ENCODE data around the gene NEUROG2. TPM values are rescaled to one million over a fixed set of nuclear protein-coding genes. Genes with fewer than 3 reads are reported as not detected.
"Not testable (repeated sequence)": the region's sequence is repeated elsewhere in the genome, so short reads cannot be mapped to it uniquely, and the experiment has no call there.

The NEUROG2 gene
- total RNA-seq, result 0.18 TPM in 1 of 2 replicates, not detected in the other

DNA sequence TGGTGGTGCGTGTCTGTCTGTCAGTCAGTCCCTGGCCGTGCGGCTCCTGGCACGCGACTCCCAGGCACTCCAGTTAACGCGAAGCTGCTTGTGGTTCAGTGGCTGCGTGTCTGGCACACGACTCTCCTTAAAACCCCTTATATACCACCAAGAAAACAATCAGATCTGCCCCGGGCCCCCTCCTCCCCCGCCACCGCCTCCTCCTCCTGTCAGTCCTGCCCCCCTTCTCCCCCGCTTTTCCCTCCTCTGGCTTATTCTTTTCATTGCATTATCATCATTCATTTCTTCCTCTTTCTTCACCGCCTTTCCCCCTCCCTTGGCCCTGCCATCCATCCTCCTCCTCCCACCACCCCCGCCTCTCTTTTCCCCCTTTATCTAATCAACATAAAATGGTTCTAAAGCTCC lies at the start of gene NEUROG2:
Gene NEUROG2, minus strand, starts transcription at position 115 of the 405 bp plus-strand sequence. CDS start 705 bp downstream, outside the sequence.
- H3K4me1 Mint-ChIP-seq (ENCODE audit: low read depth), result peaks cover 82% of the 10 kb centered on the region
- peaks cover 86% of the 10 kb centered on the region for H3K27me3 Mint-ChIP-seq (ENCODE audit: insufficient read depth)
- intact Hi-C loops (cut with micrococcal nuclease), result loop anchor here (1.0 to 5.0 kb wide), 5 partner anchors 121 to 1889 kb away; partner anchors contain the start of genes CAMK2D, LARP7 and ZGRF1

DNA sequence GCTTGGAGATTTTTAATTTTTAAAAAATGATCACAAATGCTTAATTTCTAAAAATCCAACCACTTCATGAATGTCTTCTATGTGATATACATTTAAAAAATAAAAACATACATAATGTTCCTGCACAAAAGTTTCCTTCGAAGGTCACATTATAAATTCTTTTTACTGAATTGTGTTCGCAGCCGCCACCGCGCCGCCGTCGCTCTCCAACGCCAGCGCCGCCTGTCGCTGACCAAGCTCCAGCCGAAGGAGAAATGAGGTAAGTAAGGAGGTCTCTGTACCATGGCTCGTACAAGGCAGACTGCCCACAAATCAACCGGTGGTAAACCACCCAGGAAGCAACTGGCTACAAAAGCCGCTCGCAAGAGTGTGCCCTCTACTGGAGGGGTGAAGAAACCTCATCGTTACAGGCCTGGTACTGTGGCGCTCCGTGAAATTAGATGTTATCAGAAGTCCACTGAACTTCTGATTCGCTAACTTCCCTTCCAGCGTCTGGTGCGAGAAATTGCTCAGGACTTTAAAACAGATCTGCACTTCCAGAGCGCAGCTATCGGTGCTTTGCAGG lies 48.8 kb upstream of the NEUROG2 start:
- H3K9me3 Mint-ChIP-seq, result no peaks in the 10 kb centered on the region
- DNase-seq (ENCODE audit: low spot score), result no peak
- no peaks in the 10 kb centered on the region for H3K27me3 Mint-ChIP-seq (ENCODE audit: insufficient read depth)
- H3K4me3 Mint-ChIP-seq, result no peak overlapping the region
- no peak overlapping the region for H3K27ac Mint-ChIP-seq
- H3K36me3 Mint-ChIP-seq (ENCODE audit: low read depth), result peaks cover 22% of the 10 kb centered on the region
- intact Hi-C loops (cut with micrococcal nuclease), result no loop called here
- H3K4me1 Mint-ChIP-seq (ENCODE audit: low read depth), result peaks cover 4% of the 10 kb centered on the region

More for the DNA sequence above, at the start of gene NEUROG2:
- Mint-ChIP-seq H3K4me3 (peak within 1 kb of the TSS; percentile 95), H3K36me3 (ENCODE audit: low read depth) (peaks cover 8% of the 10 kb centered on the region), H3K27ac (peak within 1 kb of the TSS; percentile 93), H3K9me3 (peaks cover 2% of the 10 kb centered on the region)
- no peak for DNase-seq (ENCODE audit: low spot score)

DNA sequence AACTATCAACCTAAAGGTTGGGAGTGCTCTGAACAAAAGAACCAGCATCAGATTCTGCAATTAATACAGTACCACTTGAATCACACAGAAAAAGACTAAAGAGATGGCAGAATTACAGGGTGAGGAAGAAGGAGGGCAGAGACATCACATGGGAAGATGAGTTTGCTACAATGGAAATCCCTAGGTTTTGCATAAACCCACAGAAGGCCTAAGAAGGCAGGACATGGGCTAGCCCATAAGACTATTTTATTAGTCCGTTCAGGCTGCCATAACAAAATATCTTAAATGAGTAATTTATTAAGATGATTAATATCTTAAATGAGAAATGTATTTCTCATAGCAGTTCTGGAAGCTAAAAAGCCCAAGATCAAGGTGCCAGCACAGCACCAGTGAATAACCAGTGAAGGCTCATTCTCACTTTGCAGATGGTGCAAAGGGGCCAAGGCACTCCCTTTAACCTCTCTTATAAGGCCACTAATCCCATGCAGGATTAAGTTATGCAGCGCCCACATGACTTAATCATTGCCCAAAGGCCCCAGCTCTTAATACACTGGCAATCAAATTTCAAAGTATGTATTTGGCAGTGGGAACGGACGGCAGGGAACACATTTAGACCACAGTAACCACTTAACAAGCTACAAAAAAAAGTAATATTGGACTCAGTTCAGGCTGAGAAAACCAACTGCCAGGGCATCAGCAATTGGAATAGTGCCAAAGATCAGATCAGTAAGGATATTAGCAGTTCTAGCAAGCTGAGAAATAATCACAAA lies 47.6 kb upstream of the NEUROG2 start:
- H3K27ac Mint-ChIP-seq, result no peak overlapping the region
- no peaks in the 10 kb centered on the region for H3K9me3 Mint-ChIP-seq
- H3K36me3 Mint-ChIP-seq (ENCODE audit: low read depth), result peaks cover 27% of the 10 kb centered on the region
- intact Hi-C loops (cut with micrococcal nuclease), result no loop called here
- no peak for DNase-seq (ENCODE audit: low spot score)
- no peak overlapping the region for H3K4me3 Mint-ChIP-seq
- no peaks in the 10 kb centered on the region for H3K27me3 Mint-ChIP-seq (ENCODE audit: insufficient read depth)
- H3K4me1 Mint-ChIP-seq (ENCODE audit: low read depth), result peaks cover 6% of the 10 kb centered on the region

DNA sequence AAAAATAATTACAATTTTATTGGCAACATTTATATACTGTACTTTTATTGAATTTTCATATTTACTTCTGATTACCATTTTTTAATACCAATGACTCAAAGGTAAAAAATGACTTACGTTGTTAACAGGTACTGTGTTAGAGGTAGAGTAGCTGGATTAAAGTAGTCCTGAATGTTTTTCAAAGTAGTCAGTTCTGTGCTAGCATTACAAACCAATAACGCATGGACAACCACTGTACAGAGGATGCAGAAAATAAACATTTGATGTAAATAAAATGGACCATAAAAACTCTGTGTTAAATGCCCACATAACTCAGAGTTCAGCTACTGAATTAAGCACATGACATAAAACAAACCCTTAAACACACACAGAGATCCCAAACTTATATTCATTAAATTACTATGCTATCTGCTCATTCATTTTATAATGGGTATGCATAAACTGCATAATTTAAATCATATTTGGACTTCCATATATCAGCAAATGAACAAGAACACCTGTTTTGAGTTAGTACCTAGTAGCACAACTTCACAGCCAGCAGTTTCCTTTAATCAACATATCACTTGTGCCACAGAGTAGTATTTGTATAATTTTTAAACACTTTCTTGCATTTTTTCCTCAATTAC lies 46.4 kb upstream of the NEUROG2 start:
- no peak overlapping the region for H3K4me3 Mint-ChIP-seq
- H3K27me3 Mint-ChIP-seq (ENCODE audit: insufficient read depth), result no peaks in the 10 kb centered on the region
- no peak for DNase-seq (ENCODE audit: low spot score)
- intact Hi-C loops (cut with micrococcal nuclease), result no loop called here
- H3K36me3 Mint-ChIP-seq (ENCODE audit: low read depth), result peaks cover 30% of the 10 kb centered on the region
- peaks cover 6% of the 10 kb centered on the region for H3K4me1 Mint-ChIP-seq (ENCODE audit: low read depth)
- H3K27ac Mint-ChIP-seq, result no peak overlapping the region
- H3K9me3 Mint-ChIP-seq, result no peaks in the 10 kb centered on the region

DNA sequence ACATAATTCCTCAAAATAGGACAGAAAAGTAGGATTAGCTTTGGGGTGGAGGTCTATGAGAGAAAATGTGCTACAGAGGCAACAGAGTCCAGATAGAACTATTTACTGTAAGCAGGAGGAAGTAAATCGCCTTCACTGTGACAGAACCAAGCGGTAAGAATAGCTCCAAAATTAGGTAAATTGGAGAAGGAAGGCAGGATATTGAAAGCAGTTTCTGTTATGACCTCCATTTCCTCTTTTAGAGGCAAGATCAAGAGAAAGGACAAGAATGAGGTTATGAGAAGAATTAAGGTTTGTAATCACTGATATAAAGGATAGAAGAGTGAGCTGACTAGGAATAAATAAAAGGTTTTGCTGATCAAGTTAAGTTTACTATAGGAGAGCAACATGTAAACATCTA lies 44.1 kb upstream of the NEUROG2 start:
- H3K27ac Mint-ChIP-seq, result no peak overlapping the region
- intact Hi-C loops (cut with micrococcal nuclease), result no loop called here

DNA sequence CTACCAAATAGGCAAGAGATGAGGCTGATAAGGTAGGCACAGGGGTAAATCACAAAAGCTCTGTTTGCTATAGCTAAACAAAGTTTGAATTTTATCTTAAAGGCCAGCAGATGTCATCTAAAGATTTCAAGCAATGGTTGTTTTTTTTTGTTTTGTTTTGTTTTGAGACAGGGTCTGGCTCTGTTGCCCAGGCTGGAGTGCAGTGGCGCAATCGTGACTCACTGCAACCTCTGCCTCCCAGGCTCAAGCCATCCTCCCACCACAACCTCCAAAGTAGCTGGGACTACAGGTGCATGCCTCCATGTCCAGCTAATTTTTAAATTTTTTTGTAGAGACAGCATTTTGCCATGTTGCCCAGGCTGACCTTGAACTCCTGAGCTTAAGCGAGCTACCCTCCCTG lies 43.1 kb upstream of the NEUROG2 start:
- Mint-ChIP-seq H3K27ac (no peak overlapping the region), H3K9me3 (no peaks in the 10 kb centered on the region), H3K4me3 (no peak overlapping the region), H3K4me1 (ENCODE audit: low read depth) (peaks cover 6% of the 10 kb centered on the region), H3K27me3 (ENCODE audit: insufficient read depth) (no peaks in the 10 kb centered on the region), H3K36me3 (ENCODE audit: low read depth) (peaks cover 29% of the 10 kb centered on the region)
- intact Hi-C loops (cut with micrococcal nuclease), result no loop called here
- DNase-seq (ENCODE audit: low spot score), result no peak

More for the DNA sequence above, 44.1 kb upstream of the NEUROG2 start:
- Mint-ChIP-seq H3K27me3 (ENCODE audit: insufficient read depth) (no peaks in the 10 kb centered on the region), H3K36me3 (ENCODE audit: low read depth) (peaks cover 24% of the 10 kb centered on the region), H3K4me3 (no peak overlapping the region), H3K4me1 (ENCODE audit: low read depth) (peaks cover 6% of the 10 kb centered on the region), H3K9me3 (no peaks in the 10 kb centered on the region)
- no peak for DNase-seq (ENCODE audit: low spot score)

DNA sequence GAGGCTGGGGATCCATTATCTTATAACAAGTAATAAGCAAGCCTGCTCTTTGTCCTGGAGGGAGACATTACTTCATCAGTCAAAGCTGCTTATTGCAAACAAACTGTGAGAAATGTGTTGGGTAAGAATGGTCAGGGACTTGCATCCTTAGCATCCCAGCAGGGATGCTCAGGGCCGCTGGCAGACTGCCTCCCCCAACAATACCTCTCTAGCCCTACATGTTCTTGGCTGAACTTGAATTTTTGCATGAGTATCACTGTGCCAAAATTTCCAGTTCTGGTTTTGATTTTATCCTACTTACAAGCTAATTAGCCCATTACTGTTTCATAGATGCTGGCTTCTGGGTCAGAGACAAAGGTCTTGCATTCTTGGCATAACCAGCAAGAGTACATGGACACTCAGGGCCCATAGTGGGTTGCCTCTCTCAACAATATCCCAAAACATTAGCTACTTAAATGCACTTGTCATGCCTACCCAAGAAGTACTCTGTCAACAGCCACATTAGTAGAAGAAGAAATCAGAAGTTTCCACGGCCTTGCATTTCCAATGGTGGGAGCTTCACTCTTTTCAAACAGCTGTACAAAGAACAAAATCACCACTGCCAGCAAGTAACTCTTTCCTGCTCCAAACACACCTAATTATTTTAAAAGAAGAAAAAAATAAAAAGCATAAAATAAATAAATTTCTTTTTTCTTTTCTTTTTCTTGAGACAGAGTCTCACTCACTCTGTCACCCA lies 41.9 kb upstream of the NEUROG2 start:
- peaks cover 6% of the 10 kb centered on the region for H3K4me1 Mint-ChIP-seq (ENCODE audit: low read depth)
- H3K9me3 Mint-ChIP-seq, result no peaks in the 10 kb centered on the region
- intact Hi-C loops (cut with micrococcal nuclease), result no loop called here
- H3K27me3 Mint-ChIP-seq (ENCODE audit: insufficient read depth), result no peaks in the 10 kb centered on the region
- no peak overlapping the region for H3K27ac Mint-ChIP-seq
- no peak overlapping the region for H3K4me3 Mint-ChIP-seq
- no peak for DNase-seq (ENCODE audit: low spot score)
- peaks cover 33% of the 10 kb centered on the region for H3K36me3 Mint-ChIP-seq (ENCODE audit: low read depth)

DNA sequence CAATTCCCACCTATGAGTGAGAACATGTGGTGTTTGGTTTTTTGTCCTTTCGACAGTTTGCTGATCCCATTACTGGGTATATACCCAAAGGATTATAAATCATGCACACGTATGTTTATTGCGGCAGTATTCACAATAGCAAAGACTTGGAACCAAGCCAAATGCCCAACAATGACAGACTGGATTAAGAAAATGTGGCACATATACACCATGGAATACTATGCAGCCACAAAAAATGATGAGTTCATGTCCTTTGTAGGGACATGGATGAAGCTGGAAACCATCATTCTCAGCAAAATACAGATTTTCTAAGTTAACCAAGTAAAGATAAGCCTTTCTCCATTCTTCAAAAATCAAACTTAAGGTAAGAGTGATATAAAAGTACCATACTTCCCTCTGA lies 38.3 kb upstream of the NEUROG2 start:
- H3K4me1 Mint-ChIP-seq (ENCODE audit: low read depth); H3K4me3 Mint-ChIP-seq; DNase-seq (ENCODE audit: low spot score); H3K9me3 Mint-ChIP-seq; H3K27ac Mint-ChIP-seq; H3K27me3 Mint-ChIP-seq (ENCODE audit: insufficient read depth); intact Hi-C loops (cut with micrococcal nuclease): not testable (repeated sequence)
- peaks cover 18% of the 10 kb centered on the region for H3K36me3 Mint-ChIP-seq (ENCODE audit: low read depth)

DNA sequence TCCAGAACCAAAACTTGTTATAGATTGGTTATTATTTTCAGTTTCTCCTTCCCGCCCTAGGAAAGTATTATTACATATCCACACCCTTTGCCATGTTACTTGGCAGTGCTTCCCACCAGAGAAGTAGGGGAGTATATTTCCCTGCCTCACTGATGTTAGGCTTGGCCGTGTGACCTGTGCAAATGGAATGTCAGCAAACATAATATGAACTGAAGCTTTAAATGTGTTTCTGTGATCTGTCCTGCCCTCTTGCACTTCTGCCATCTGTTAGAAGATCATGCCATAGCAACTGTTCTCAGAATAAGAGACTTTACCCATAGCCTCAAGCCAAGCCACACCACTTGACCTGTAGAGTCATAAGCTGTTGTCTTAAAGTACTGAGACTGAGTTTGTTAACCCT lies 36.7 kb upstream of the NEUROG2 start:
- intact Hi-C loops (cut with micrococcal nuclease), result no loop called here
- Mint-ChIP-seq H3K27me3 (ENCODE audit: insufficient read depth) (no peaks in the 10 kb centered on the region), H3K9me3 (no peaks in the 10 kb centered on the region), H3K27ac (no peak overlapping the region), H3K36me3 (ENCODE audit: low read depth) (peaks cover 15% of the 10 kb centered on the region), H3K4me3 (no peak overlapping the region), H3K4me1 (ENCODE audit: low read depth) (no peaks in the 10 kb centered on the region)
- DNase-seq (ENCODE audit: low spot score), result no peak

DNA sequence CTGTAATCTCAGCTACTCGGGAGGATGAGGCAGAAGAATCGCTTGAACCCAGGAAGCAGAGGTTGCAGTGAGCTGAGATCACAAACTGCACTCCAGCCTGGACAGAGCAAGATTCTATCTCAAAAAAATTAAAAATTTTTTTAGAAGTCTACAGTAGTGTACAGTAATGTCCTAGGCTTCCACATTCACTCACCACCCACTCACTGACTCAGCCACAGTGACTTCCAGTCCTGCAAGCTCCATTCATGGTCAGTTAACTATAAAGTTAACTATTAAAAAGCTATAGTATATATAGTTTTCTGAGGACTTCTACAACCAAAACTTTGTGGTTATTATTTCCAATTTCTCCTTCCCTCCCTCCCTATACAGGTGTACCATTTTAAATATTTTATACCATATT lies 34.7 kb upstream of the NEUROG2 start:
- peaks cover 13% of the 10 kb centered on the region for H3K36me3 Mint-ChIP-seq (ENCODE audit: low read depth)
- intact Hi-C loops (cut with micrococcal nuclease), result no loop called here
- no peak overlapping the region for H3K4me3 Mint-ChIP-seq
- no peak overlapping the region for H3K27ac Mint-ChIP-seq
- no peaks in the 10 kb centered on the region for H3K4me1 Mint-ChIP-seq (ENCODE audit: low read depth)
- no peaks in the 10 kb centered on the region for H3K27me3 Mint-ChIP-seq (ENCODE audit: insufficient read depth)
- no peaks in the 10 kb centered on the region for H3K9me3 Mint-ChIP-seq
- no peak for DNase-seq (ENCODE audit: low spot score)

DNA sequence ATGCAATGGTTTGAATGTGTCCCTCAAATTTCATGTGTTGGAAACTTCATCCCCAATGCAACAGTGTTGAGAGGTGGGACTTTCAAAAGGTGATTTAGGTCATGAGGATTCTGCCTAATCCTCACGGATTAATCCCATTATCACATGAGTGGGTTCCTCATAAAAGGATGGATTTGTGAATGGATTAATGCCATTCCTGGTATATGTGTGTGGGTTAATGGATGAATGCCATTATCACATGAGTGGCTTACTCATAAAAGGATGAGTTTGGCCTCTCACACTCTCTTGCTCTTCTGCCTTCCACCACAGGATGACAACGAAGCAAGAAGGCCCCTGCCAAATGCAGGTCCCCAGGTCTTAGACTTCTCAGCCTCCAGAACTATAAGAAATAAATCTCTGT lies 30.5 kb upstream of the NEUROG2 start:
- no peak overlapping the region for H3K4me3 Mint-ChIP-seq
- peaks cover 7% of the 10 kb centered on the region for H3K36me3 Mint-ChIP-seq (ENCODE audit: low read depth)
- H3K9me3 Mint-ChIP-seq, result no peaks in the 10 kb centered on the region
- H3K27ac Mint-ChIP-seq, result no peak overlapping the region
- no peaks in the 10 kb centered on the region for H3K4me1 Mint-ChIP-seq (ENCODE audit: low read depth)
- no peak for DNase-seq (ENCODE audit: low spot score)
- intact Hi-C loops (cut with micrococcal nuclease), result no loop called here
- no peaks in the 10 kb centered on the region for H3K27me3 Mint-ChIP-seq (ENCODE audit: insufficient read depth)

DNA sequence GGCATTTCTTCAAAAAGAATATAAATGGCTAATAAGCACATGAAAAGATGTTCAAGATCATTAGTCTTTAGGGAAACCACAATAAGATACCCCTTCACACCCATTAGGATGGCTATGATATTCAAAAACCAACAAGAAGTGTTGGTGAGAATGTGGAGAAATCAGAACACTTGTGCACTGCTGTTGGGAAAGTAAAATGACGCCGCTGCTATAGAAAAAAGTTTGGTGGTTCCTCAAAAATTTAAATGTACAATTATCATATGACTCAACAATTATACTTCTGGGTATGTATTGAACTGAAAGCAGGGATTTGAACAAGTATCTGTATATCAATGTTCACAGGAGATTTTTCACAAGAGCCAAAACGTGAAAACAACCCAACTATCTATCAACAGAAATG lies 29.4 kb upstream of the NEUROG2 start:
- Mint-ChIP-seq H3K9me3 (no peaks in the 10 kb centered on the region), H3K27me3 (ENCODE audit: insufficient read depth) (no peaks in the 10 kb centered on the region)
- intact Hi-C loops (cut with micrococcal nuclease), result no loop called here

DNA sequence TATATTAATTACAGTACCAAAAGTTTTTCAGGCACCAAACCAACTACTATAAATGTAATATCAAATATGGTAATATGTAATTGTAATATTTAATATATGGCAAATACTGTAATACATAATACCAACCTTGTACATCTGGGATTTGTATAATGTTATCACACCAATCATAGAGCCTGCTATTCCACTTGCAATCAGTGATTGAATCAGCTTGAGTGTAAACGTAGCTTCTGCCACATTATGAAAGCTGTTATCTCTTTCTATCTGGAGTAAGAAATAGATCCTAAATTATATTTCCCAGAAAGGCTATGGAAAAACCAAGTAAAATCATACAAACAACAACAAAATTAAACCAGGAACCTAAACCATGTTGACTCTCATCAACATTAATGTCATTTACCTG lies 24.7 kb upstream of the NEUROG2 start:
- Mint-ChIP-seq H3K27me3 (ENCODE audit: insufficient read depth) (no peaks in the 10 kb centered on the region), H3K36me3 (ENCODE audit: low read depth) (peaks cover 10% of the 10 kb centered on the region), H3K27ac (no peak overlapping the region), H3K9me3 (no peaks in the 10 kb centered on the region), H3K4me3 (no peak overlapping the region), H3K4me1 (ENCODE audit: low read depth) (no peaks in the 10 kb centered on the region)
- DNase-seq (ENCODE audit: low spot score), result no peak
- intact Hi-C loops (cut with micrococcal nuclease), result no loop called here

More for the DNA sequence above, 29.4 kb upstream of the NEUROG2 start:
- no peak overlapping the region for H3K4me3 Mint-ChIP-seq
- H3K36me3 Mint-ChIP-seq (ENCODE audit: low read depth), result peaks cover 7% of the 10 kb centered on the region
- DNase-seq (ENCODE audit: low spot score), result no peak
- H3K4me1 Mint-ChIP-seq (ENCODE audit: low read depth), result no peaks in the 10 kb centered on the region
- H3K27ac Mint-ChIP-seq, result no peak overlapping the region
